Myocyte (in vitro differentiated cells): ENCODE results near the gene SLC66A2. TPM values are rescaled to one million over a fixed set of nuclear protein-coding genes. Genes with fewer than 3 reads are reported as not detected.

Source experiments
- DNase-seq: peaks from one replicate; pipeline ENCODE4 v3.0.0-alpha.2; 2012; ENCODE audit warnings: low read depth
- total RNA-seq: library from RNA; depleted of rRNA; stranded (reverse); fragments of >200 nt; gene quantifications from 2 replicates; pipeline ENCODE4 v1.2.3, GENCODE V29; 2014

SLC66A2 gene
- total RNA-seq, 1 donor from 2014 or later = 51.4 TPM

GRCh38 chr18:79904357-79905147 is 46.9 kb downstream of the SLC66A2 start:
- no peak for DNase-seq

DNA sequence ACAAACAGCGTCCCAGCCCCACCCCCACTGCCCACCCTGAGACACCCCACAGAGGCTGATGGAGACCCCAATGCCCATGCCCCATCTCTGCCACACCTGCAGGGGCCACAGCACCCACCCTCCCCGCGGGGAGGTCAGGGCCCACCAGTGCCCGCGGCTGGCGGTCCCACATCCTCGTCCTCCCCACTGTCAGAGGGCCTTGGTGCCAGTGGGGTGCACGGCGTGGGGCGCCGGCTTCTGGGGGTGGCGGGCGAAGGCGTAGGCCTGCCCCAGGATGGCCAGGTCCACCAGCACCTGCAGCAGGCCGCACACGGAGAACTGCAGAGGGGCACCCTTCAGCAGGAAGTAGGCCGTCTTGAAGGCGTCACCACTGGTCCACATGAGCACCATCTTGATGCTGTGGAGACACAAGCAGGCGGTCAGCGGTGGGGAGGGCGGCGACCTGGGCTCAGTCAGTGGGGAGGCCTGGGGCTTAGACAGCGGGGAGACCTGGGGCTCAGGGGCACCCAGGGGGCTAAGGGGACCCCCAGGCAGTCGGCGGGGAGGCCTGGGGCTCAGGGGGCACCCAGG is 47.6 kb downstream of the SLC66A2 start:
- DNase-seq = no peak

DNA sequence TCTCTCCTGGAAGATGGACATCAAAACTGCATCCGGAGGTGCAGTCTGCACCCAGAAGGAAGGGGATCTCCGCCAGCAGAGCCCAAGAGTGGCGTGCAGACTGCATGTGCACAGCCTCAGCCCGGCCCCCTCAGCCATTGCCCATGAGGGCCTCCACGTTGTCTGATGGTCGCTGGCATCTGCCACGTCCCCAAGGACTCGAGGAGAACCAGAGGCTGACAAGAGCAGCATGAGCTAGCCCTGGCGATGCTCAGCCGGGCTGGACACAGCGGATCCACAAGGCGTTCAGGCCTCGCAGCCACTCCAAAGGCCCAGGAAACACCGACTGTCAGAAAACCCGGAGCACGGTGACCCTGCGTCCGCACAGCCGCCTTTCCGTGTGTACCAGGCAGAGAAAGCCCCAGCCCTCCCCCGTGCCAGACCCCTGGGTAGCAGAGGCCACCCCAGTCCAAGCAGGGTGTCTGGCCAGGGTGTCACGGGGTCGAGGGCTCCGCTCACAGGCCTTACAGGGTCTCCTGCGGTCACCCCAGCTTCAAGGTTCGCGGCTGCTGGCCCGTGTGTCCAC is 48.3 kb downstream of the SLC66A2 start:
- no peak for DNase-seq

- DNase-seq = no peak
Observed at GRCh38 chr18:79902640-79903039, 48.8 kb downstream of the SLC66A2 start.

DNA sequence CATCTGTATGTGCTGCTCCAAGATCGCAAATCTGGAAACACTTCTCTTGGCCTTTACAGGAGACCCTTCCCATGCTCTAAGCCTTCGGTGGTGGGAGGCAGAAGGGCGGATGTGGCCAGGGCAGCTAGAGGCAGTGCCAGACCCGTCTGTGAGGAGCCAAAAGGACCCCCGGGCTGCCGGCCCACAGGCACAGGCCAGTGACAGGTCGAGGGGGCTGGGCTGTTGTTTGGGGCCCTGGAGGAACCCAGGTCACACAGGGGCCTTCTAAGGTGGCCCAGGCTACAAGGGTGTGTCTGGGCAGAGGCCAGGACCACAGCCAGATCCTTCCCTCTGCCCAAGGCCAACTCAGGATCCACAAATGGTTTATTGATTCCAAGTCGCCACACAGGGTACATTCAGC is 49.4 kb downstream of the SLC66A2 start:
- DNase-seq = no peak

DNA sequence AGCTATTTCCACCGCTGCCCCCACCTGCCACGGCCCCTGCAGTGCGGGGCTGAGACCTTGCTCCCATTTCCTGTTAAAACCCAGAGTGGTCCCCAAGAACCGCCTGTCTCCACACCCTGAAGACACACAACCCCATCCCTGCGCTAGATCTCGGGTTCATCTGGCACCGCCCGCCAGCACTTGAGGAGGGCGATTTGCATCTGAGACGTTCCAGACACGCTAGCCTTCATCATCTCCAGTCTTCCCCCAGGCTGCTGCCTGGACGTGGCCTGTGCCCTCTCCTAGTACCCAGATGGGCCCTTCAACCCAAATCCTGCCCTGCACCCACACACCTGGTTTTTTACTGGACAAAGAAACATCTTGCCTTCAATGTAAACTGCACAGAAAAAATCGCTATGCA is 49.8 kb downstream of the SLC66A2 start:
- DNase-seq = no peak

GRCh38 chr18:79900610-79901570 is 50.6 kb downstream of the SLC66A2 start:
- no peak for DNase-seq

GRCh38 chr18:79899609-79900445 is 51.6 kb downstream of the SLC66A2 start:
- DNase-seq = no peak

DNA sequence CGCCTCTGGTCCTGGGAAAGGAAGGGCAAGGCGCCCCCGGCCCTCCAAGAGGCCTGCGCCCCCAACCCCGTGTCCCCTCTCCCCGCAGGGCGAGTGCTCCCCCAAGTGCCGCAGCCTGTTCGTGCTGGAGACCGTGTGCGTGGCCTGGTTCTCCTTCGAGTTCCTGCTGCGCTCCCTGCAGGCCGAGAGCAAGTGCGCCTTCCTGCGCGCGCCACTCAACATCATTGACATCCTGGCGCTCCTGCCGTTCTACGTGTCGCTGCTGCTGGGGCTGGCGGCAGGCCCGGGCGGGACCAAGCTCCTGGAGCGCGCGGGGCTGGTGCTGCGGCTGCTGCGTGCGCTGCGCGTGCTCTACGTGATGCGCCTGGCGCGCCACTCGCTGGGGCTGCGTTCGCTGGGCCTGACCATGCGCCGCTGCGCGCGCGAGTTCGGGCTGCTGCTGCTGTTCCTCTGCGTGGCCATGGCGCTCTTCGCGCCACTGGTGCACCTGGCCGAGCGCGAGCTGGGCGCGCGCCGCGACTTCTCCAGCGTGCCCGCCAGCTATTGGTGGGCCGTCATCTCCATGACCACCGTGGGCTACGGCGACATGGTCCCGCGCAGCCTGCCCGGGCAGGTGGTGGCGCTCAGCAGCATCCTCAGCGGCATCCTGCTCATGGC is 52.4 kb downstream of the SLC66A2 start:
- no peak for DNase-seq

DNA sequence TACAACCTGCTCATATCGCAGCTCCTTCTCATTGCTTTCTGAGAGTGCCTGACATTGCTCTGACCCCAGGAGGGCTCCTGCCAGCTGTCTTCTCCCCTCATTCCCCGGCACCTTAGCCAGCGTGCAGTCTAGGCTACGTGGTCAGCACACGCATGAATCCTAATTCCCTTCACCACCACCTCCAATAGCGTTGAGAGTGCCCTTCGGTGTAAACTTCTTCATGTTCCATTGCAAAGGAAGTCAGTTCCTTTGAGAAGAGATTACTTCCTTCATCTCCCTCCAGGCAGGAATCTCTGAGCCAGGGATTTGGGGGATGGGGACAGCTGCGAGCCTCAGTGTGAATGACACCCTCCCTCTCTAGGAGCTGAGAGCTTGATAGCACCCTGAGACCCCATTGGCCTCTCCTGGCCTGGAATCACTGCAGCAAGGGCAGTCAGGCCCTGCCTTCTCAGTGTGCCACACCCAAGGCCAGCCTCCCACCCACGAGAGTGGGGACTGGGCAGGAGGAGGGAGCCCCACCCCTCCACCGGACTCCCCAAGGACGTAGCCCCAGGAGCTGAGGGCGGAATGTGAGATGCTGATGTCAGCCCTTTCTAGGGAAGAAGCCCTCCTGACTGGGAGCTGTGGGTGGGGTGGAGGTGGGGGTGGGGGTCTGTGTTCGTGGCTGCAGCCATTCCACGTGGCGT is 53.4 kb downstream of the SLC66A2 start:
- DNase-seq = no peak

DNA sequence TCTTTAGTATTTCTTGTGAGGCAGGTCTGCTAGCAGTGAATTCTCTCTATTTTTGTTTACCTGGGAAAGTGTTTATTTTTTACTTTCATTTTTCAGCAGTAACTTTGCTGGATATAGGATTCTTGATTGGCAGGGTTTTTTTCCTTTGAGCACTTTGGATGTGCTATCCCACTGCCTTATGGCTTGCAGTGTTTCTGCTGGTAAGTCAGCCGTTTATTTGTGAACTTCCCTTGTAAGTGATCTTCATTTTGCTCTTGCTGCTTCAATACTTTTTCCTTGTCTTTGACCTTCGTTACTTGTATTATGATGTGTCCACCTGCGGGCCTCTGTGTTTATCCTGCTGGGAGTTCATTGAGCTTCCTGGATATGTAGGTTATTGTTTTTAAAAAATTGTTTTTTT is 54.7 kb downstream of the SLC66A2 start:
- no peak for DNase-seq

GRCh38 chr18:79890674-79891073 is 60.8 kb downstream of the SLC66A2 start:
- no peak for DNase-seq

GRCh38 chr18:79889569-79889968 is 61.9 kb downstream of the SLC66A2 start:
- DNase-seq = no peak

- DNase-seq = no peak
Observed at GRCh38 chr18:79888016-79888415, 63.4 kb downstream of the SLC66A2 start.

- DNase-seq = no peak
Observed at GRCh38 chr18:79887181-79888000, 64.1 kb downstream of the SLC66A2 start.

GRCh38 chr18:79884963-79885728 is 66.3 kb downstream of the SLC66A2 start:
- no peak for DNase-seq

DNA sequence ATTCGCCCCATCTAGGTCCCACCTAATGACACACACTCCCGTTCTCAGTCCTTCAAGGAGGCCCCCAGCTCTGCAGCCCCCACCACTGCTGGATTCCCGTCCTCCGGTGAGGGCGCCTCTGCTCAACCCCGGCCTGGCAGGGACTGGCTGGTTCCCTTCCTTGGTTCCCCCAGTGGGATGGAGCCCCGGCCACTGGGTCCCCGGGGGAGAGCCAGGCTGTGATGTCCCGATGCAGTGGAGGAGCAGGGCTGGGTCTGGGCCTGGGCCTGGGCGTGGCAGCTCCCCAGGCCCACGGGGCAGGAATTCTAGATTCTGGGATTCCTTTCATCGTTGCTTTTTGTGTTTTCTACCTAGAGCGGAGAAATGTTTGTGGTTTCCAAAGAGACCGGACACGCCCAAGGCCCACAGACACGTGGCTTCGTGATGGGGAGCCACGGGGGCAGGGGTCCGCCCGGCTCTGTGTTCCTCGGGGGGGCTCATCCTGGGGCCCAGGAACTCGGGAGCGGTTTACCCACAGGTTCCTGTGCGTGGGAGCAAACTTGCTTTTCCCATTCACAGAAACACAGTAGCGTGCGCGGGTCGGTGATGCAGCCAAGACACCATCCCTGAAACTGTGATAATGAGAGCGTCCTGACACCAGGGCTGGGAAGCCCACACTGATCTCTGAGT is 67.0 kb downstream of the SLC66A2 start:
- no peak for DNase-seq
